DND-41 (cell line): ENCODE data around the gene MLANA.

Experiments used
- ATAC-seq: fragments of 200-7000 bp; cut with Tn5 transposase; 3 replicates; pipeline ENCODE4 v1.9.1; 2021; ENCODE audit warnings: low read depth; ENCODE audit not compliant: insufficient read depth
- DNase-seq: peaks from one replicate; pipeline ENCODE4 v3.0.0-alpha.2; 2020
- H2AFZ ChIP-seq: 2 replicates; pipeline ENCODE4 v1.6.0; 2012; ENCODE audit warnings: low read depth, low read length
- H3K27ac ChIP-seq: 2 replicates; pipeline ENCODE4 v1.5.1; 2012; ENCODE audit warnings: low read length, inconsistent platforms
- H3K27me3 ChIP-seq: fragments of 200-600 bp; sonication (generic); 2 replicates; pipeline ENCODE4 v1.6.0; 2012; ENCODE audit warnings: low read length, mild to moderate bottlenecking, inconsistent platforms; ENCODE audit not compliant: insufficient read depth, poor library complexity
- H3K36me3 ChIP-seq: 2 replicates; pipeline ENCODE4 v1.5.1; 2012; ENCODE audit warnings: low read length, inconsistent platforms; ENCODE audit not compliant: insufficient read depth
- H3K4me1 ChIP-seq: 2 replicates; pipeline ENCODE4 v1.5.1; 2012; ENCODE audit warnings: mild to moderate bottlenecking, low read length; ENCODE audit not compliant: insufficient read depth
- H3K4me2 ChIP-seq: 2 replicates; pipeline ENCODE4 v1.6.0; 2012; ENCODE audit warnings: mild to moderate bottlenecking, moderate library complexity, low read length, inconsistent platforms; ENCODE audit not compliant: insufficient read depth
- H3K4me3 ChIP-seq, 2 experiments: fragments of 200-600 bp in 1 of 2; shearing (Covaris generic) in 1 of 2; 2 replicates each; pipeline ENCODE4 v1.5.1; 2012 to 2016; ENCODE audit warnings: inconsistent platforms in 2 of 2, low read length in 2 of 2, mild to moderate bottlenecking in 2 of 2, low read depth in 1 of 2, moderate library complexity in 1 of 2
- H3K79me2 ChIP-seq: 2 replicates; pipeline ENCODE4 v1.6.0; 2012; ENCODE audit warnings: low read length, inconsistent platforms; ENCODE audit not compliant: insufficient read depth
- H3K9ac ChIP-seq: 2 replicates; pipeline ENCODE4 v1.6.0; 2012; ENCODE audit warnings: low read depth, mild to moderate bottlenecking, inconsistent platforms, low read length, moderate library complexity
- H3K9me3 ChIP-seq: 2 replicates; pipeline ENCODE4 v1.5.1; 2012; ENCODE audit warnings: low read length, moderate library complexity, mild to moderate bottlenecking, inconsistent platforms; ENCODE audit not compliant: insufficient read depth, severe bottlenecking
- H4K20me1 ChIP-seq: 2 replicates; pipeline ENCODE4 v1.6.0; 2012; ENCODE audit warnings: low read length; ENCODE audit not compliant: insufficient read depth
- EZH2 ChIP-seq: IDR thresholded peaks from 3 replicates; pipeline ENCODE4 v1.6.1; 2012; ENCODE audit warnings: borderline replicate concordance, low read depth, mild to moderate bottlenecking, moderate library complexity, low read length, inconsistent platforms; ENCODE audit not compliant: severe bottlenecking
- TF ChIP-seq, protein P1 (sequence below): IDR thresholded peaks from 2 replicates; pipeline ENCODE4 v1.5.1; 2012; ENCODE audit warnings: borderline replicate concordance, low read length, moderate library complexity, mild to moderate bottlenecking; ENCODE audit not compliant: poor library complexity, severe bottlenecking; ENCODE audit errors: extremely low read depth

The MLANA gene

DNA sequence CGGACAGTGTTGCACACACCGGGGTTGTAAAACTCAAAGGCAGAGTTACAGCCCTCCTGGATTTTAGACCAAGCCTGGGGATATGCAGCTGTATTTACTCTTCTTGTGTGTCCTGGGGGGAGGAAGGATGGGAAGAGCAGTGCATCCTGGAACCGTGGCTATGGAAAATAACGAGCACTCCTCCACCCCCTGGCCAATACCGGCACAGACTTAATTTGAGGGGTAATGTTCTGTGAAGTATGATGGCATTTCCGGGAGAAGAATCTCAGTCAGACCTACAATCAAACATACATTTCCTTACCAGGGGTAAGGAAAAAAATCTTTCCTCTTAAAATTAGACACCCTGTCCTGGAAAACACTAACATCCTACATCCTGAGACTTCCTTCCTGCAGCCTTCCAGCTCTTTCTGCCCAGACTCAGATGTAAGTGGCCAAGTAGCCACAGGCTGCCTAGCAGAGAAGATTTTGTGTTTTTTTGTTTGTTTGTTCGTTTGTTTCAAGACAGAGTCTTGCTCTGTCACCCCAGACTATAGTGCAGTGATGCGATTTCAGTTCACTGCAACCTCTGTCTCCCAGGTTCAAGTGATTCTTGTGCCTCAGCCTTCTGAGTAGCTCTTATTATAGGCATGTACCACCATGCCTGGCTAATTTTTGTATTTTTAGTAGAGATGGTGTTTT, 46.8 kb upstream of the MLANA start:
- H2AFZ ChIP-seq = no peak overlapping the region

DNA sequence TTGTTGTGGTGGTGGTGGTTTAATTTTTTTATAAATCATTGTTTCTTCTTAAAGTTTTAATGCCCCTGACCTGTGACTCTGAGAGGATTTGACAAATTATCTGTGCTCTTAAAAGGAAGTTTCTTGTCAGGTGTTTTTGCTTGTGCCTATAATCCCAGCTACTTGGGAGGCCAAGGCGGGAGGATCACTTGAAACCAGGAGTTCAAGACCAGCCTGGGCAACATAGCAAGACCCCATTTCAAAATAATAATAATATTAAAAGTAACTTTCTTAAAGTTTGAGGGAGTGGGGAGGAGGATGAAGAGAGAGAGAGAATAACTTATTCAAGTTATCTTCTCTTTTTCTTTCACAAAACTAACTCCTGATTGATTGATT, 45.5 kb upstream of the MLANA start:
- peak overlapping the region; percentile 57; the same call in 1 of the 2 replicates for H3K4me2 ChIP-seq

More for the DNA sequence above, 46.8 kb upstream of the MLANA start:
- Histone ChIP-seq H3K36me3 (no peaks in the 10 kb centered on the region), H3K4me3 (peak overlapping the region in 1 of 2 experiments; percentile 27; a peak in 2 of 4 replicates), H3K9ac (peak overlapping the region; percentile 16), H3K9me3 (no peaks in the 10 kb centered on the region), H4K20me1 (peaks cover 16% of the 10 kb centered on the region), H3K27me3 (peaks cover 1% of the 10 kb centered on the region), H3K4me2 (peak overlapping the region; percentile 57), H3K4me1 (peaks cover 58% of the 10 kb centered on the region), H3K27ac (peak overlapping the region; percentile 56), H3K79me2 (no peaks in the 10 kb centered on the region)
- ATAC-seq (no peak), DNase-seq (no peak)
- TF ChIP-seq EZH2 = no peak
- TF ChIP-seq, protein P1, sequence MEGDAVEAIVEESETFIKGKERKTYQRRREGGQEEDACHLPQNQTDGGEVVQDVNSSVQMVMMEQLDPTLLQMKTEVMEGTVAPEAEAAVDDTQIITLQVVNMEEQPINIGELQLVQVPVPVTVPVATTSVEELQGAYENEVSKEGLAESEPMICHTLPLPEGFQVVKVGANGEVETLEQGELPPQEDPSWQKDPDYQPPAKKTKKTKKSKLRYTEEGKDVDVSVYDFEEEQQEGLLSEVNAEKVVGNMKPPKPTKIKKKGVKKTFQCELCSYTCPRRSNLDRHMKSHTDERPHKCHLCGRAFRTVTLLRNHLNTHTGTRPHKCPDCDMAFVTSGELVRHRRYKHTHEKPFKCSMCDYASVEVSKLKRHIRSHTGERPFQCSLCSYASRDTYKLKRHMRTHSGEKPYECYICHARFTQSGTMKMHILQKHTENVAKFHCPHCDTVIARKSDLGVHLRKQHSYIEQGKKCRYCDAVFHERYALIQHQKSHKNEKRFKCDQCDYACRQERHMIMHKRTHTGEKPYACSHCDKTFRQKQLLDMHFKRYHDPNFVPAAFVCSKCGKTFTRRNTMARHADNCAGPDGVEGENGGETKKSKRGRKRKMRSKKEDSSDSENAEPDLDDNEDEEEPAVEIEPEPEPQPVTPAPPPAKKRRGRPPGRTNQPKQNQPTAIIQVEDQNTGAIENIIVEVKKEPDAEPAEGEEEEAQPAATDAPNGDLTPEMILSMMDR = peak; percentile 25

DNA sequence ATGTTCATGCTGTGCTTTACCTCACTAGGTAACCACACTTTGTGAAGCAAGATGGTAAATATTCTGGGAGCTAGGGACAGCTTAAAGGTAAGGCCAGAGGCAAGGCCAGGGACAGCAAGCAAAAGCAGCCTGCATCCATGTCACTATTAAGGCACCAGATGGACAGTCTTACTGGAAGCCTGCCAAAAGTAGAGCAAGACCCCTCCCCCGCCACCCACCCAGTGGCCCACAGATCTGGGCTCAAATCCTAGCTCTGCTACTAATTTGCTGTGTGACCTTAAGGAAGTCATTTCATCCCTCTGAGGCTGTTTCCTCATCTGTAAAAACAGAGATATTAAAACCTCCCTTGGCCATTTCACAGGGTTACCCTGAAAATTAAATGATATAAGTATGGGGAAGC, 44.6 kb upstream of the MLANA start:
- peaks cover 12% of the 10 kb centered on the region for H4K20me1 ChIP-seq

More for the DNA sequence above, 45.5 kb upstream of the MLANA start:
- Histone ChIP-seq H3K9ac (no peak overlapping the region), H3K4me1 (peaks cover 58% of the 10 kb centered on the region), H3K27ac (no peak overlapping the region; the same call in 1 of the 2 replicates), H3K9me3 (no peaks in the 10 kb centered on the region), H3K4me3 (no peak overlapping the region), H3K79me2 (no peaks in the 10 kb centered on the region), H2AFZ (no peak overlapping the region), H3K27me3 (no peaks in the 10 kb centered on the region), H3K36me3 (no peaks in the 10 kb centered on the region), H4K20me1 (peaks cover 15% of the 10 kb centered on the region)
- TF ChIP-seq, protein P1 = no peak
- TF ChIP-seq EZH2 = no peak
- ATAC-seq = no peak
- DNase-seq = no peak

More for the DNA sequence above, 44.6 kb upstream of the MLANA start:
- Histone ChIP-seq H3K4me3 (no peak overlapping the region), H3K4me2 (no peak overlapping the region), H3K27me3 (no peaks in the 10 kb centered on the region), H3K36me3 (no peaks in the 10 kb centered on the region), H3K4me1 (peaks cover 53% of the 10 kb centered on the region), H3K9me3 (no peaks in the 10 kb centered on the region), H2AFZ (no peak overlapping the region), H3K79me2 (no peaks in the 10 kb centered on the region), H3K27ac (no peak overlapping the region), H3K9ac (no peak overlapping the region)
- ATAC-seq (no peak), DNase-seq (no peak)
- TF ChIP-seq, protein P1 = no peak
- no peak for TF ChIP-seq EZH2
